ENCODE measurements around the gene THTPA.
A peak's percentile ranks its signal among the peaks of the same experiment; 100 is the strongest.

The THTPA gene

GRCh38 chr14:23555533-23555881 lies 564 bp upstream of the THTPA start:
- peak overlapping the region; percentile 90 for H3K4me3 ChIP-seq (ENCODE audit: control insufficient read depth, low read depth, low read length)
- no peak for TF ChIP-seq CTCF (conservative IDR thresholded peaks at IDR 0.05; ENCODE audit: control insufficient read depth, insufficient read depth, low read depth, low read length)
- DNase-seq (ENCODE audit: low read depth) = no peak

- TF ChIP-seq CTCF (conservative IDR thresholded peaks at IDR 0.05; ENCODE audit: control insufficient read depth, insufficient read depth, low read depth, low read length) = no peak
- no peak for DNase-seq (ENCODE audit: low read depth)
- peak overlapping the region; percentile 90 for H3K4me3 ChIP-seq (ENCODE audit: control insufficient read depth, low read depth, low read length)
These were observed 799 bp downstream of the THTPA start for GRCh38 chr14:23556700-23557440.

GRCh38 chr14:23557521-23557920 lies 1.4 kb downstream of the THTPA start:
- no peak for TF ChIP-seq CTCF (conservative IDR thresholded peaks at IDR 0.05; ENCODE audit: control insufficient read depth, insufficient read depth, low read depth, low read length)
- H3K4me3 ChIP-seq (ENCODE audit: control insufficient read depth, low read depth, low read length) = peak overlapping the region; percentile 90
- no peak for DNase-seq (ENCODE audit: low read depth)

GRCh38 chr14:23557946-23558345 lies 1.9 kb downstream of the THTPA start:
- TF ChIP-seq CTCF (conservative IDR thresholded peaks at IDR 0.05; ENCODE audit: control insufficient read depth, insufficient read depth, low read depth, low read length) = no peak
- DNase-seq (ENCODE audit: low read depth) = no peak
- H3K4me3 ChIP-seq (ENCODE audit: control insufficient read depth, low read depth, low read length) = no peak overlapping the region

GRCh38 chr14:23558346-23559009 lies 2.4 kb downstream of the THTPA start:
- TF ChIP-seq CTCF (conservative IDR thresholded peaks at IDR 0.05; ENCODE audit: control insufficient read depth, insufficient read depth, low read depth, low read length) = no peak

GRCh38 chr14:23559010-23559925 lies 3.2 kb downstream of the THTPA start:
- peak; percentile 58 for DNase-seq (ENCODE audit: low read depth)
- TF ChIP-seq CTCF (conservative IDR thresholded peaks at IDR 0.05; ENCODE audit: control insufficient read depth, insufficient read depth, low read depth, low read length) = peak; percentile 84
- no peak overlapping the region for H3K4me3 ChIP-seq (ENCODE audit: control insufficient read depth, low read depth, low read length)

More at GRCh38 chr14:23558346-23559009, 2.4 kb downstream of the THTPA start:
- no peak overlapping the region for H3K4me3 ChIP-seq (ENCODE audit: control insufficient read depth, low read depth, low read length)
- DNase-seq (ENCODE audit: low read depth) = no peak
